Measurements from ENCODE around the gene ADAMTSL2.
A peak's percentile ranks its signal among the peaks of the same experiment; 100 is the strongest.

ADAMTSL2 gene

GRCh38 chr9:133518200-133518599, 16.3 kb upstream of the ADAMTSL2 start:
- no peak for DNase-seq (ENCODE audit: low spot score)

GRCh38 chr9:133518706-133519449, 15.6 kb upstream of the ADAMTSL2 start:
- DNase-seq (ENCODE audit: low spot score): no peak

- no peak for DNase-seq (ENCODE audit: low spot score)
These were observed 14.8 kb upstream of the ADAMTSL2 start for GRCh38 chr9:133519693-133520092.

- no peak for DNase-seq (ENCODE audit: low spot score)
These were observed 14.2 kb upstream of the ADAMTSL2 start for GRCh38 chr9:133520121-133520835.

- DNase-seq (ENCODE audit: low spot score): peak; percentile 82
These were observed 13.1 kb upstream of the ADAMTSL2 start for GRCh38 chr9:133521122-133522072.

- DNase-seq (ENCODE audit: low spot score): no peak
These were observed 12.2 kb upstream of the ADAMTSL2 start for GRCh38 chr9:133522073-133522910.

- DNase-seq (ENCODE audit: low spot score): no peak
These were observed 11.4 kb upstream of the ADAMTSL2 start for GRCh38 chr9:133523106-133523505.

- no peak for DNase-seq (ENCODE audit: low spot score)
These were observed 10.4 kb upstream of the ADAMTSL2 start for GRCh38 chr9:133524146-133524545.

GRCh38 chr9:133524679-133525228, 9.8 kb upstream of the ADAMTSL2 start, which contains the start of gene MYMK:
Gene MYMK, minus strand, starts transcription at chr9:133524959. Its CDS starts 115 bp downstream, at chr9:133524844.
- no peak for DNase-seq (ENCODE audit: low spot score)

GRCh38 chr9:133525677-133526076, 8.8 kb upstream of the ADAMTSL2 start:
- DNase-seq (ENCODE audit: low spot score): no peak

GRCh38 chr9:133526721-133527321, 7.7 kb upstream of the ADAMTSL2 start:
- peak; percentile 91 for DNase-seq (ENCODE audit: low spot score)

GRCh38 chr9:133527444-133527920, 7.0 kb upstream of the ADAMTSL2 start:
- no peak for DNase-seq (ENCODE audit: low spot score)

- DNase-seq (ENCODE audit: low spot score): no peak
These were observed 6.3 kb upstream of the ADAMTSL2 start for GRCh38 chr9:133528001-133528875.

- DNase-seq (ENCODE audit: low spot score): no peak
These were observed 5.6 kb upstream of the ADAMTSL2 start for GRCh38 chr9:133528876-133529241.

GRCh38 chr9:133529457-133529856, 5.0 kb upstream of the ADAMTSL2 start:
- DNase-seq (ENCODE audit: low spot score): no peak

- no peak for DNase-seq (ENCODE audit: low spot score)
These were observed 4.6 kb upstream of the ADAMTSL2 start for GRCh38 chr9:133529874-133530273.

GRCh38 chr9:133531293-133531692, 3.2 kb upstream of the ADAMTSL2 start:
- DNase-seq (ENCODE audit: low spot score): no peak

GRCh38 chr9:133532937-133533668, 1.4 kb upstream of the ADAMTSL2 start:
- DNase-seq (ENCODE audit: low spot score): peak; percentile 74

GRCh38 chr9:133533857-133534256, 647 bp upstream of the ADAMTSL2 start:
- no peak for DNase-seq (ENCODE audit: low spot score)

Measured in pons (tissue), 1 donor.